HL-60/S4 treated with retinoic acid at 250 ng/mL for 4 days and 3 days (cell line): ENCODE results near the gene CD82.

Experiments
- in situ Hi-C: fragments of 300-500 bp; cut with MboI; formaldehyde crosslinking; loops from 2 replicates; pipeline ENCODE4 v1.7.0; 2022; ENCODE audit warnings: low sequenced_read_pairs

Gene CD82

DNA sequence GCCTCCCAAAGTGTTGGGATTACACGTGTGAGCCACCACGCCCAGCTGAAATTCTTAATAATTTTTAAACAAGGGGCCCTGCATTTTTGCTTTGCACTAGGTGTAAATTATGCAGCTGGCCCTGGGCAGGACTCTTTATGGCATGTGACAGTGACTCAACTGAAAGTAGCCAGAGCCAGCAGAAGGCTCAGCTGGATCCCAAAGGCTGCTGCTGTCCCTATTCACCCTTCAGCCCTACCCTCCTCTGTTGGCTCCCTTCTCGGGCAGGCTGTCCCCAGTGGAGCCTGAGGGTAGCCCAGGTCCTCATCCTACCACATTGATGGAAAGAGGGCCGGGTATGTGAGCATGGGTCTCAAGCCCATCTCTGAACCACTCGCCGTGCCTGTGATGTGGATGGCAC is 45.6 kb downstream of the CD82 start:
- in situ Hi-C loops = no loop called here

DNA sequence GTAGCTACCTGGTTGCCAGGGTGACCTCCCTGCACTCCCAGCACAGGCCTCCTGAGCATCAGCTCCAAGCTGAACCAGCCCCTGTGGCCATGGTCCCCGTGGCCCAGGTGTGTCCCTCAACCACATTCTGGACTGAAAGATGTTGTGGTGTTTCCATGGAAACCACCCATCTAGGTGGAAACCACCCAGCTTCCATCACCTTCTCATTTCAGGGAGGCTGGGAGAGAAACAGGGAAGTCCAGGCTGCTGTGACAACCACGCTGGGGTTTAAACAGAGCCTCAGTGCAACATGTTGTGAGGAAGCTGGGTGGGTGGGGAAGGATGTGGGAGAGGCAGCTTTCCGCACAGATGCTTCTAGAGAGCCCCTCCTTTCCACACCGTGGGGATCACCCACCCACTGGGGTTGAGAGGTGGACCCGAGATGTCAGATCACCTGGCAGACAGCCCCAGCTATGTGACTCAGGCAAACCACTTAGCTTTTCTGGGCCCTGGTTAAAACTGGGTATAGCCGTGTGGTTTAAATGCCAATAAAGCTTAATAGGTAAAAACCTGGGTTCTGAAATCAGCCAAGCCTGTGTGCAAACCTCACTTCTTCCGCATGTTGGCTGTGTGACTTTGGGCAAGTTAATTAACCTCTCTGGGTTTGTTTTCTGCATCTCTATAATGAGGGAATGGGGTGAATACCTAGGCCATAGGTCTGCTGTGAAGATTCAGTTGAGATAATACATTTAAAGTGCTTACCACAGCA is 46.4 kb downstream of the CD82 start:
- in situ Hi-C loops = no loop called here

DNA sequence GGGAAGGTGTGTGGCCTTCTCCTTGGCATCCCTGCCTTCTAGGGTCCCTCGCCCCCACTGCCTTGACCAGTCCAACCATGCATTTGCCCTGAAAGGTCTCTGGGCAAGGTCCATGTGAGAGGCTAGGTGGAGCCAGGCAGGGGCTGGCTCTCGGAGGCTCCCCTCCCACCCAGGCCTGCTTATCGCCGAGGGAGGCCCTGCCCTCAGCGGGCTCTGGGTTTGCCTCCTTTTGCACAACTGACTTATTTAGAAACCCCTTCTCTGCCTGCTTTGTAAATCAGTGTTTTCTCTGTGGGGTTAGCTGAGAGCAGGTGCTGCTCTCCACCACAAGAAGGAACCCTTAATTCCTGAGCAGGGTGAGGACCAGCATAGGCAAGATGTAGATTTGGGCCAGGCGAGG is 47.7 kb downstream of the CD82 start:
- in situ Hi-C loops = no loop called here

DNA sequence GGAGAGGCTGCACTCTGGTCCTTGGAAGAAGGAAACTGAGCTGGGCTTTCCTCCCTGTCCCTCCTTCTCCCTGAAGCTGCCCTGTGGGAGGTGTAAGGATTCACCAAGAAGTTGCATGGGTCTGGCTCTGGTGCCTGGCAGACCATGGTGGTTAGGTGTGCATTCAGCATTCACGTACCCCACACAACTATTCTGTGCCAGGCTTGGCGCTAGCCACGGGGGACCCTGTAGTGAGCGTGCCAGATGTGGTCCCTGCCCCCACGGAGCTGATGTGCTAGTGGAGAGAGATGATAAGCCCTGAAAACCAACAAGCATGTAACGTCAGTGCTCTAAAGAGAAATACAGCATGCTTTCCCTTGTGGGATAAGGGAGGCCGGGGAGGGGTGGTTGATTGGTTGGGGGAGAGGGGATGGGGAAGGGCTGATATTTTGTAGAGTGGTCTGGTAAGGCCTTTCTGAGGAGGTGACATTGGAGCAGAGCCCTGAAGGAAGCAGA is 48.9 kb downstream of the CD82 start:
- in situ Hi-C loops = no loop called here

DNA sequence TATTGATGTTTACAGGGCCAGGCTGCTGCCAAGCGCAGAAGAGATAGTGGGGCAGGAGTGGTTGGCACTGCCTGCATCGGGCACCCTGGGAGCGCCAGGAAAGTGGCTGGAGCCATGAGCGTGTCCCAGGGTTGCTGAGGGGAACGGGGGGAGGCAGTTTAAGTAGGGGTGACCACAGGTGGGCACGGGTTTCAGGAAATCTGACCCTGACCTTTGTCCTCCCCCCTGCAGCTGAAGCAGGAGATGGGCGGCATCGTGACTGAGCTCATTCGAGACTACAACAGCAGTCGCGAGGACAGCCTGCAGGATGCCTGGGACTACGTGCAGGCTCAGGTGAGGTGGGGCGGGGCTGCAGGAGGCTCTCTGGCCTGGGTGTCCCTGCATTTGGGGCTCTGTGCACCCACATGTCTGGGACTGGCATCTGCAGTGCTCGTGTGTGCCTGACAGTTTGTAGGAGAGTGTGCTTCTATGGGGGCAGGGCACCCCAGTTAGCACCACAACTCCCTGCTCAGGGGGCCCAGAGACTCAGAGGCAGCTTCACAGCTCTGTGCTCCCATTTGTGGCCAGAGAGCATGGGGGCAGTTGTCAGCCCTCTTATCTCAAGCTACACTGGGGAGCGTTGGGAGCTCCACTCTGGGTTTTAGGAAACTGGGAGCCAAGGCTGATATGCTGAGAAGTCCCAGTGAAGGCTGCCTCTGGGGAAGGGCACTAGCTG is 49.7 kb downstream of the CD82 start:
- in situ Hi-C loops = no loop called here

DNA sequence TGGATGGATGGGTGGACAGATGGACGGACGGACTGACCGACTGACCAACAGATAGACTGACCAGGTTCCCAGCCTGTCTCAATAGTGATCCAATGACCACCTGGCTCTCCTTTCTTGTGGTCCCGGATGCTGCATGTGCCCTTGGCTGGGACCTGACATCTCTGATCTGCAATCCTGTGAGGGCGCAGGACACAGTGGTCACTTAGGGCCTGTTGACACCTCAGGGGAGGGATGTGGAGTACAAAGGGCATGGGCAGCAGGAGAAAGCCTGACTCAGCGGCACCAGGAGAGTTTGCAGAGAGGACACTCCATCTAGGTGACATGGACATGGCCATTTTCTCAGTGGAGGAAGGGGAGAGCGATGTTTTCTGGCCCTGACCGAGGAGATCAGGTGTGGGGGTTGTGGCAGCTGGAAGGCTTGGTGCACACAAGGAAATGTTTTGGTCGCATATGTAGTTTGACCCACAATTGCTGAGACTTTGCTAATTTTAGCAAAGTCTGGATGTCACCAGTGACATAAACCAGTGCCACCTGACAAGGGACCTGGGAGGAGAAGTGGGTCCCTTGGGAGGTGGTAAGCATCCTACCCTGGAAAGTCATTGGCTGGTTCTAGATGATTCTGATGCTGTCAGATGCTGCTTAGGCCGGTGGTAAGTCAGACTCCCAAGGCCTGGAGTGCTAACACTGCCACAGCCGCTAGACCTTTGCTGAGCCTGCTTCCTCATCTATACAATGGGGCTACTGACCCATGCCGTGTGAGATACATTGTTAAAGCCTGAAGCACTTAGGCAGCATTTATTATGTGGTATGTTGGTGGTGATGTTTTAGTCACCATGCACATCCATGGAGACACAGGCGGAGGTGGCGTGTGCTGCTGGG is 50.7 kb downstream of the CD82 start:
- in situ Hi-C loops = no loop called here

DNA sequence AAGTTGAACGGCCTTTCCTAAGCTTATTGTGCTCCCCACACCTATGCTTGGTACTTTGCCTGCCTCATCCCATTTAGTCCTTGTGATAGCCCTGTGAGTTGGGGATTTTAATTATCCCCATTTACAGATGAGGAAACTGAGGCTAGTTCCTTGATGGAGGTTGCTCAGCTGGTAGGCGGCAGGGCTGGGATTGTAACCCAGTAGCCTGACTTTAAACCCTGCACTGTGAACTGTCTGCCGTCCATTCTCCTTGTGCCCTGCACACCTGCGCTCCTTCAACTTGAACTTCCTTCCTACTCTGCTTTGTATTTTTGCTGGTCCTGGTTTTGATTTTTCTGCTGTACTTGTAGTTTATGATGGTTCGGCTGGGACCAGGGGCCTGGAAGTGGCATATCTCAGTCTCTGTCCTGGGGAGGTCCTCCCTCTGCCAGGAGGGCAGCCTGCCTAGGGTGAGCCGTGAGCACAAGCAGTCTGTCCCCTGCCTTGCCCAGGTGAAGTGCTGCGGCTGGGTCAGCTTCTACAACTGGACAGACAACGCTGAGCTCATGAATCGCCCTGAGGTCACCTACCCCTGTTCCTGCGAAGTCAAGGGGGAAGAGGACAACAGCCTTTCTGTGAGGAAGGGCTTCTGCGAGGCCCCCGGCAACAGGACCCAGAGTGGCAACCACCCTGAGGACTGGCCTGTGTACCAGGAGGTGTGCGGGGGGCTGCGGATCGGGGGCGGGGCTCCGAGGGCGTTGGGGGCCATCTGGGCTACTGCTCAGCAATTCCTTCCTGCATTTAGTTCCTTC is 52.4 kb downstream of the CD82 start:
- in situ Hi-C loops = no loop called here

DNA sequence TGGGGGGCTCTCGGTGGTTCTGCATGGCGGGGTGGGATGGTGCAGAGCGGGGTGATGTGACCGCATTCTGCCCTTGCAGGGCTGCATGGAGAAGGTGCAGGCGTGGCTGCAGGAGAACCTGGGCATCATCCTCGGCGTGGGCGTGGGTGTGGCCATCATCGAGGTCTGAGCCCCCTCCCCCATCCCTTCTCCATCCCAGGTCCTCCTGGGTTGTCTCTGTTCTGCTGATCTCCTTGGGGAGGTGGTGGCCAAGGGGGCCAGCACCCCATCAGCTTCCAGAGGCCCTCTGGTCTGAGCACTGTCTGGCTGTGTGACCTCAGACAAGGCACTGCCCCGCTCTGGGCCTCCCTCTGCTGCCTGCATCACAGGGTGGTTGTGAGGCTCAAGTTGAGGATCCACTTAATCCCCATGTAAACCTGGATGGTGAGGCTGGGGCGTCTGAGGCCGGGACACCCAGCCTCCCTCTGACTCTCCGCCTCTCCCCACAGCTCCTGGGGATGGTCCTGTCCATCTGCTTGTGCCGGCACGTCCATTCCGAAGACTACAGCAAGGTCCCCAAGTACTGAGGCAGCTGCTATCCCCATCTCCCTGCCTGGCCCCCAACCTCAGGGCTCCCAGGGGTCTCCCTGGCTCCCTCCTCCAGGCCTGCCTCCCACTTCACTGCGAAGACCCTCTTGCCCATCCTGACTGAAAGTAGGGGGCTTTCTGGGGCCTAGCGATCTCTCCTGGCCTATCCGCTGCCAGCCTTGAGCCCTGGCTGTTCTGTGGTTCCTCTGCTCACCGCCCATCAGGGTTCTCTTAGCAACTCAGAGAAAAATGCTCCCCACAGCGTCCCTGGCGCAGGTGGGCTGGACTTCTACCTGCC is 53.3 kb downstream of the CD82 start:
- in situ Hi-C loops = no loop called here

DNA sequence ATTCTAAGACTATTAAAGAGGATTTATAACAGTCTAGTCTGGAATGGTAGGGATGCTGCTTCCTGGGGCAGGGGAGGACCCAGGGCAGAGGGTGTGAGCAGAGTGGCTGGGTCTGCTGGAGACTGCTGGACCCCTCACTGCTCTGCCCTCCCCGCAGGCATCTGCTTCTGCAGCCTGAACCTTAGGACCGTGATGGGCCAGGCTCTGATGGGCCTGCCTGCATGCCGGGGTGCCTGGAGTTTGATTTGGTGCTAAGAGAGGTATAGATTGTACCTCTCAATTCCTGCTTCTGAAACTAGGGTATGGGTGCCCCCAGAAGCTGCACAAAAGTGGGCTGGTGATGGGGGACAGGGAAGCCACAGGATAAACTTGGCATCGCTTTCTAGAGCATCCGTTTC is 54.9 kb downstream of the CD82 start:
- in situ Hi-C loops = loop anchor here (10.0 kb wide), 1 partner anchor 294 kb away; no protein-coding TSS in a partner anchor

DNA sequence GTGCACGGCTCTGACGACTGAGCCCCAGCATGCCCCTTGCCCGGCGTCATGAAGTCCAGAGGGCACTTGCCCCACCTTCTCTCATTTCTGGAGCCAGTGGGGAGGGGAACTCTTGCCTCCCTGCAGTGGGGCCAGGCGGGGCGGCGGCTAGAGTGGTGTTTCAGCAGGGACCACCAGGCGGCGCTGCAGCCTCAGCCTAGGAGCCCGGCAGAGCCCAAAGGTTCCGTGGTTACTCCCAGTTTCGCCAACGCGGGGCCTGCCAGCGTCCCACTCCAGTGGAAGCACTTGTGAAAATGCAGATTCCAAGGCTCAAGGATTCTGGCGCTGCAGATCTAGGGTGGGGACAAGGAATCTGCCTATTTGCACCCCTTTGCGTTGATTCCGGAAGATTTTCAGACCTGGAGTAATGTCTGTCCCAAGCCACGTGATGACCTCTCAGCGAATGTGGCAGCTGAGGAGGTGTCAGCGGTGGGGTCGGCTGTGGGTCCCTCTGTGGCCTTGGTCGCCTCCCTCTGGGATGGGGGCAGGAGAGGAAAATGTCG is 55.7 kb downstream of the CD82 start:
- in situ Hi-C loops = loop anchor here (10.0 kb wide), 1 partner anchor 294 kb away; no protein-coding TSS in a partner anchor

DNA sequence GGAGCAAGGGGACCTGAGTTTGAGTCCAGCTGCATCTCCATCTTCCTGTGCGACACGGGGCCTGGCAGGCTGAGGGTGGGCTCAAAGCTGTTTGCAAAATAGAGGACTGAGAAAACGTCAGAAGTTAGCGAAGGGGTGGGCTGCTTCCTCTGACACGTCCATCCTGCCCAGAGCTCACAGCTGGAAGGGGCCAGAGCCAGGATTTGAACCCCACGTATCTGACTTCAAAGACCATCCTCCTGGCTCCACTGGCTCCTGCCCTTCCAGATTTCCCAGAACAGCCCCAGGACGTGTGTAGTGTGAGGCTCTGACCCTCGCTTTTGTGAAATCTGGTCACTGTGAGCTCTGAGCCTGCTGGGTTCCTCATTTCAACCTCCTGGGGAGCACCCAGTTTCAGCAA is 56.3 kb downstream of the CD82 start:
- in situ Hi-C loops = loop anchor here (10.0 kb wide), 1 partner anchor 293 kb away; no protein-coding TSS in a partner anchor

DNA sequence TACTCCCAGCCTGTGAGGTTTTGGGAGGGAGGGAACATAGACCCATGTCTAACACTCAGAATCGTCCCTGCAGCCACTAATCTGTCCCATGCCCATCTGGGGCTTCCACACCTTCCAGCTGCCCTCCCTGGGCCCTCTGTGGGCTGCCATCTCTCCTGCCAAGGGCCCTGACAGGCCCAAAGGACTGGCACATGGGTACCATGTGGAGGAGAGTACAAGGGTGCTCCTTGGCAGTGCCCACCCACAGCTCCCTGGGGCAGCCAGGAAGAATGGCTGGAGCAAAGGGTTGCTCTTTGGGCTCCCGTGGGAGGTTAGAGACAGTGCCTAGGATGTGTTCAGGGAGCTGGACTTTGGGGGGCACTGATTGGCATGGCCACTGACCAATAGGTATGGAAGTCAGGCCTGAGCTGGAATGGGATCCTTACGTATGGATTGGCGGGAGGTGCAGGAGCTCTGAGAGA is 56.8 kb downstream of the CD82 start:
- in situ Hi-C loops = loop anchor here (10.0 kb wide), 1 partner anchor 293 kb away; no protein-coding TSS in a partner anchor

DNA sequence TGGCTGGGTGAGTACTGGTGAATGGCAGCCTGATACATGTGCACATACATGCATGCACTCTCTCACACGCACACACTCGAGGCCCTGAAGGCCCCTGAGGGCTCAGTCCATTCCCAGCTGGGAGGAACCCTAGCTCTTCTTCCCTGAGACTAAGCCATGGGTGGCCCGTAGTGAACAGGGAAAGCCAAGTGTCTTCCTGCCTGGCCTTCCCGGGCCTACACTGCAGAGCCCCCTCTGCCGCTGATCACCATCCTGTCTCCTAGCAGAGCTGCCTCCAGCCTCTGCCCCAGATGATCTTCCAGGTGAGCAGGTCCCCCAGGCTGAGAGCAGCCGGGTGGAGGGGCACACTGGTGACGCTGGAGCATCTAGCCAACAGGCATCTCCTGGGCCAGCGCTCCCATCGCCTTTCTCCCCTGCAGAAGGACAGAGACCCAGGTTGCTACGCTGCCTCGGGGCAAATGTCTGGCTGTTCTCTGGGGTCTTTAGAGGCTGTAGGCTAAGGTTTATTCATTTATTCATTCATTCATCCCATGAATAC is 57.3 kb downstream of the CD82 start:
- in situ Hi-C loops = loop anchor here (10.0 kb wide), 1 partner anchor 292 kb away; no protein-coding TSS in a partner anchor

DNA sequence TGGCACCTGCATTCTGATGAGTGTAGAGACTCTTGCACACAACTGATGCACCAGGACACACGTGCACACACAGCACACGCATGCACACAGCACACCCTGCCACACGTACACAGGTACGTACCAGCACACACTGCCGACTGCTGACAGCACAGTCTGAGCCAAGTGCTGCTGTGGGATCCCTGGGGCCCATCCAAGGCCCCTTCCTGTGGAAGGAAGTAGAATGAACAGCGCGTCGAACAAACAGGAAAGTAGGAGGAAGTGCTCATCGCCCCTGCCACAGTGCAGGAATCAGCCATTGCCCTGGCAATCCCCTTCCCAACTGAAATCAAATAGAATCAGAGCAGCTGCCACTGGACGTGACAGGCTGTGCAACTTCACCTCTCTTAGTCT is 57.9 kb downstream of the CD82 start:
- in situ Hi-C loops = loop anchor here (10.0 kb wide), 1 partner anchor 291 kb away; no protein-coding TSS in a partner anchor

DNA sequence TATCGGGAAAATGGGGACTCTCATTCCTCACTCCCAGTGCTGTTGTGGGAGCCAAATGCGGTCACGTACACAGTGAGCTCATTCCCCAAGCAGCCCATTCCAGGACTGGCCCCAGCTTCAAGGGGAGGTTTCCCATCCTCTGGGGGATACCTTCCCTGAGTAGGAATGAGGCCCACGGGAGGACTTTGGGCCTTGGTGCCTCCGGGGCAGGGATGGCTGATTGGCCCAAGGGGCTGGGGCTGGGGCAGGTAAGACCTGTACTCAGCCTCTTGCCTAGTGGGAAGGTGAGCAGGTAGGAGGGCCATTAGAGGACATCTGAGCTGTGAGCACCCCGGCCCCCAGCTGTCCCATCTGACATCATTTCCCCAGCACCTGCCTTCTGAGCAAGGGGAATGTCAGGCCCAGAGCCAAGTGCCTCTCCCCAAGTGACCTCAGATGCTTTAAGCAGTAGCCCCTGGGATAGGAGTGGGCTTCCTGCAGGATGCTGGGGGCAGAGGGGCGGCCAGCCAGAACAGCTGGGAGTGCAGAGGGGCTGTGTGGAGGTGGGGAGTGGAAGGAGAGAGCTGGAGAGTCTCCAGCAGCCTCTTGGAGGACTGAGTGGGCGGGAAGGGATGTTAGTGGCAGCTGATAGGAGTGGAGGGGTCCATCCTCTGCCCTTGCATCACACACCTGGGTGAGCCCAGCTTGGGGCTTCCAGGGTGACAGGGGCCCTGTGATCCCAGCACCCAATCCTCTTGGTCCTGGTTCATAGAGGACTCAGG is 58.4 kb downstream of the CD82 start:
- in situ Hi-C loops = loop anchor here (10.0 kb wide), 1 partner anchor 291 kb away; no protein-coding TSS in a partner anchor

DNA sequence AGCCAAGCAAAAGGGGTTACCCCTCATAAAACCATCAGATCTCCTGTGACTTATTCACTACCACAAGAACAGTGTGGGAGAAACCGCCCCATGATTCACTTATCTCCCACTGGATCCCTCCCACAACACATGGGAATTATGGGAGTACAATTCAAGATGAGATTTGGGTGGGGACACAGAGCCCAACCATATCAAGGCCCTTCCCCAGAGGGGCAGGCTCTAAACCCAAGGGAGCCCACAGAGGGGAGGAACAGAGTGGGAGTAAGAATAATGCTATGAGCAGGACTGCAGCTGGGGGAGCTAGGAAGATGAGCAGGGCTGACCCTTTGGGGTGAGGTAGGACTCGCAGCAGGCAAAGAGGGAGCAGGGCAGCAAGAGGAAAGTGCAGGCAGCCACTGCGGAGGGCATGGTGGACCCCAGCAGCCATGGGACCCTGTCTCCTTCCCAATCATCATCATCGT is 59.3 kb downstream of the CD82 start:
- in situ Hi-C loops = loop anchor here (10.0 kb wide), 1 partner anchor 290 kb away; no protein-coding TSS in a partner anchor

DNA sequence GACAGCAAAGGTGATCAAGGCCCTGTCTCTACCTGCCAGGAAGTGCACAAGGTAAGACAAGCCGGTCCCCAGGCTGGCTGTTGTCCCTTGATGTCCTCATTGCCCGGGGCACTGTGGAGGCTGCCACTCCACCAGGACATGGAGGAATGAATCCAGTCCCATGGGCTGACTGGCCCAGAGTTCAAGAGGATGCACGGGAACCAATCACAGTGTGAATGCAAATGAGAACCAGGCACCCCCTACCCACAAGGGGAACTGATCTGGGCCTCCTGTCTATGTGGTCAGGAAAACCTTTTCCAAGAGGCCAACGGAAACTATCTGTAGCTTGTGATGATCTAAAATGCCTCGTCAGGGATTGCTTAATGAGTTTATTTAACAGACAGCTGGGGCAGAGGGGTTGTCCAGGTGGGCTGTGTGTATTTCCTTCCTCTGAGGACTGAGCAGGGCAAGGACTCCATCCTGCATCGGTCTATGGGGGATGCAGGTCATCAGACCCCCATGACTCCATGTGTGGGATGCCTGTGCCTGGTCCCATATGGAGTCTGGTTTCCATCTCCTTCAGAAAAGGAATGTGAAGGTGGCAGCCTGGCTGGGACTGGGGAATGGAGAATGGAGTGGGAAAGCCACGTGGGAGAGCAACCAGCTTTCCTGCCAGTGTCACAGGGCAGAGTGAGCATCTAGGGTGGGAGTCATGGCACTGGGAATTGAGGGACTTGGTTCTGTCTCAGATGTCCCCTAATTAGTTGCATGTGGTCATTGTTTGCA is 60.5 kb downstream of the CD82 start:
- in situ Hi-C loops = loop anchor here (10.0 kb wide), 1 partner anchor 289 kb away; no protein-coding TSS in a partner anchor
